22Rv1 (cell line): ENCODE results near the gene CDK2AP2.

ENCODE experiments used
- CTCF ChIP-seq: fragments of 450-650 bp; IDR thresholded peaks from 2 replicates; pipeline ENCODE4 v1.5.1; 2017; ENCODE audit warnings: mild to moderate bottlenecking
- ZFX ChIP-seq: fragments of 450-650 bp; IDR thresholded peaks from 2 replicates; pipeline ENCODE4 v1.6.1; 2017; ENCODE audit warnings: antibody characterized with exemption, borderline replicate concordance

GRCh38 chr11:67541198-67541597, 33.2 kb upstream of the CDK2AP2 start:
- TF ChIP-seq CTCF = no peak
- TF ChIP-seq ZFX = no peak
